Measurements from ENCODE around the gene C17orf113. TPM values are rescaled to one million over a fixed set of nuclear protein-coding genes. Genes with fewer than 3 reads are reported as not detected.

Gene C17orf113
- total RNA-seq = under 0.01 TPM in 2 replicates

GRCh38 chr17:42050393-42051012, at the start of gene C17orf113:
TSS of gene C17orf113 (minus strand) at chr17:42050601. CDS start at chr17:42043376, 7,225 bp downstream.

GRCh38 chr17:42097691-42098631, 47.6 kb upstream of the C17orf113 start, which contains the start of gene ZNF385C:
TSS of gene ZNF385C (minus strand) at chr17:42098473. CDS start at chr17:42063056, 35,417 bp downstream.

GRCh38 chr17:42019509-42020404, 30.6 kb downstream of the C17orf113 start, which contains the start of gene NKIRAS2:
TSS of gene NKIRAS2 (plus strand) at chr17:42020090. CDS start at chr17:42021578, 1,488 bp downstream.

GRCh38 chr17:42016941-42017865, 33.2 kb downstream of the C17orf113 start, which contains the start of gene DNAJC7:
TSS of gene DNAJC7 (minus strand) at chr17:42017439. CDS start at chr17:42017416, 23 bp downstream.

Other genes starting within 250 kb of the C17orf113 start
- gene P3H4, start 238.7 kb downstream of the C17orf113 start, total RNA-seq = 59.5 and 95.4 TPM in 2 replicates
- gene FKBP10, start 237.6 kb downstream of the C17orf113 start, total RNA-seq = 319 and 330 TPM in 2 replicates
- gene NT5C3B, start 214.4 kb downstream of the C17orf113 start, total RNA-seq = 45.3 and 47.9 TPM in 2 replicates
- gene KLHL10, start 212.8 kb downstream of the C17orf113 start, total RNA-seq = under 0.01 TPM in 1 of 2 replicates, not detected in the other
- 11.5 and 13.5 TPM in 2 replicates for gene KLHL11, start 185.2 kb downstream of the C17orf113 start, total RNA-seq
- gene ACLY, start 131.7 kb downstream of the C17orf113 start, total RNA-seq = 616 and 636 TPM in 2 replicates
- gene ODAD4, start 120.0 kb downstream of the C17orf113 start, total RNA-seq = 0.71 and 1.7 TPM in 2 replicates
- 79.4 and 83.3 TPM in 2 replicates for gene CNP, start 83.8 kb downstream of the C17orf113 start, total RNA-seq
- 64.6 and 67.3 TPM in 2 replicates for gene DNAJC7, start 33.2 kb downstream of the C17orf113 start, total RNA-seq
- gene NKIRAS2, start 30.5 kb downstream of the C17orf113 start, total RNA-seq = 42.9 and 52.8 TPM in 2 replicates
- not detected in 2 replicates for gene ZNF385C, start 47.9 kb upstream of the C17orf113 start, total RNA-seq
- 9.8 and 9.9 TPM in 2 replicates for gene DHX58, start 62.1 kb upstream of the C17orf113 start, total RNA-seq
- gene KAT2A, start 70.8 kb upstream of the C17orf113 start, total RNA-seq = 11.3 and 19.9 TPM in 2 replicates
- gene HSPB9, start 72.2 kb upstream of the C17orf113 start, total RNA-seq = not detected in 2 replicates
- gene RAB5C, start 104.4 kb upstream of the C17orf113 start, total RNA-seq = 109 and 135 TPM in 2 replicates
- not detected in 2 replicates for gene KCNH4, start 130.5 kb upstream of the C17orf113 start, total RNA-seq
- not detected in 2 replicates for gene HCRT, start 134.9 kb upstream of the C17orf113 start, total RNA-seq
- gene GHDC, start 143.9 kb upstream of the C17orf113 start, total RNA-seq = 15.2 and 34.3 TPM in 2 replicates
- 19.7 and 23.1 TPM in 2 replicates for gene STAT5B, start 225.8 kb upstream of the C17orf113 start, total RNA-seq
- 8.3 and 14.1 TPM in 2 replicates for gene STAT5A, start 237.9 kb upstream of the C17orf113 start, total RNA-seq

Measured in myometrial cell (primary cell).